GM12878 (cell line): ENCODE results near the gene ACSF3. TPM values are rescaled to one million over a fixed set of nuclear protein-coding genes. Genes with fewer than 3 reads are reported as not detected.

ENCODE experiments used
- ATAC-seq: fragments of 200-7000 bp; cut with Tn5 transposase; 3 replicates; pipeline ENCODE4 v1.9.1; 2020; ENCODE audit warnings: mild to moderate bottlenecking, moderate library complexity
- BruUV-seq: library from RNA; stranded (reverse); fragments of 400-500 nt; replicated peaks from 2 replicates; lab custom pipeline; 2021; lab: Mats Ljungman, UMichigan
- CTCF ChIA-PET: fragments of 300-600 bp; sonication (Branson Sonifier 250); formaldehyde crosslinking; extraction: SDS; loops from one replicate; lab custom pipeline; 2021; ENCODE audit warnings: inconsistent platforms; lab: Yijun Ruan, JAX
- POLR2A ChIA-PET: fragments of 350-600 bp; formaldehyde crosslinking; extraction: SDS; loops from one replicate; lab custom pipeline; 2021; ENCODE audit warnings: inconsistent platforms; lab: Charles Lee
- RAD21 ChIA-PET: fragments of 300-600 bp; sonication (Branson Sonifier 250); formaldehyde crosslinking; loops from one replicate; lab custom pipeline; 2023; ENCODE audit warnings: antibody characterized with exemption; ENCODE audit not compliant: unreplicated experiment; lab: Charles Lee
- SMC1A ChIA-PET: fragments of 300-600 bp; sonication (Branson Sonifier 250); formaldehyde crosslinking; loops from one replicate; lab custom pipeline; 2023; ENCODE audit not compliant: unreplicated experiment, uncharacterized antibody; lab: Charles Lee
- DNase-seq: peaks from one replicate; pipeline ENCODE4 v3.0.0-alpha.2; 2011; ENCODE audit warnings: low read depth, low spot score
- FAIRE-seq: peaks from 3 replicates; lab custom pipeline; 2011; peaks lifted over from hg19 to GRCh38; lab: Jason Lieb, UNC
- H2AFZ ChIP-seq: 2 replicates; pipeline ENCODE4 v1.6.0; 2011; ENCODE audit warnings: low read depth, low read length, control low read depth; ENCODE audit not compliant: control insufficient read depth
- H3K27ac ChIP-seq: 2 replicates; pipeline ENCODE4 v1.5.1; 2011; ENCODE audit warnings: control low read depth; ENCODE audit not compliant: control insufficient read depth, insufficient read depth
- H3K27me3 ChIP-seq, 2 experiments: replicated peaks in 1 of 2; 2 replicates each; pipeline versions ENCODE4 v1.6.0 to v1.6.1; 2011; ENCODE audit warnings: low read length in 1 of 2; ENCODE audit not compliant: control insufficient read depth in 2 of 2, insufficient read depth in 2 of 2
- H3K36me3 ChIP-seq, 2 experiments: 2 replicates each; pipeline ENCODE4 v1.5.1; 2011; ENCODE audit warnings: low read length in 1 of 2; ENCODE audit not compliant: control insufficient read depth in 2 of 2, insufficient read depth in 2 of 2
- H3K4me1 ChIP-seq: 2 replicates; pipeline ENCODE4 v1.6.1; 2011; ENCODE audit warnings: mild to moderate bottlenecking, low read length, moderate library complexity, mixed read lengths; ENCODE audit not compliant: control insufficient read depth, insufficient read depth
- H3K4me2 ChIP-seq: 2 replicates; pipeline ENCODE4 v1.6.0; 2011; ENCODE audit warnings: control low read depth; ENCODE audit not compliant: control insufficient read depth, insufficient read depth
- H3K4me3 ChIP-seq: fragments of 200-600 bp; sonication (generic); 2 replicates; pipeline ENCODE4 v1.5.1; 2016
- H3K79me2 ChIP-seq: 2 replicates; pipeline ENCODE4 v1.6.0; 2011; ENCODE audit warnings: low read length; ENCODE audit not compliant: control insufficient read depth, insufficient read depth
- H3K9ac ChIP-seq: 2 replicates; pipeline ENCODE4 v1.8.0; 2011; ENCODE audit warnings: low read length, control low read depth, mixed read lengths; ENCODE audit not compliant: control insufficient read depth, insufficient read depth
- H3K9me3 ChIP-seq: replicated peaks from 3 replicates; pipeline ENCODE4 v1.5.1; 2011; ENCODE audit warnings: mild to moderate bottlenecking, low read length; ENCODE audit not compliant: control insufficient read depth, insufficient read depth
- H4K20me1 ChIP-seq: 2 replicates; pipeline ENCODE4 v1.6.0; 2011; ENCODE audit not compliant: control insufficient read depth, insufficient read depth
- BCL11A ChIP-seq: IDR thresholded peaks from 2 replicates; pipeline ENCODE4 v1.6.1; 2011; ENCODE audit warnings: low read depth, low read length
- BCLAF1 ChIP-seq: fragments of 450-650 bp; IDR thresholded peaks from 2 replicates; pipeline ENCODE4 v1.6.1; 2017; ENCODE audit warnings: antibody characterized with exemption, mild to moderate bottlenecking, moderate library complexity
- CEBPB ChIP-seq, 2 experiments: fragments of 150-350 bp in 1 of 2; IDR thresholded peaks; 2 replicates each; pipeline ENCODE4 v1.6.1; 2012 to 2014; ENCODE audit warnings: low read depth in 2 of 2, low read length in 2 of 2, borderline replicate concordance in 1 of 2, inconsistent platforms in 1 of 2
- FOXK2 ChIP-seq: fragments of 450-650 bp; IDR thresholded peaks from 2 replicates; pipeline ENCODE4 v1.6.1; 2017; ENCODE audit warnings: mild to moderate bottlenecking, moderate library complexity
- FOXM1 ChIP-seq: IDR thresholded peaks from 2 replicates; pipeline ENCODE4 v1.6.1; 2012; ENCODE audit warnings: low read depth, mild to moderate bottlenecking, inconsistent platforms, low read length, moderate library complexity
- JUNB ChIP-seq: IDR thresholded peaks from 2 replicates; pipeline ENCODE4 v1.6.1; 2016; ENCODE audit warnings: antibody characterized with exemption, mild to moderate bottlenecking
- LARP7 ChIP-seq: fragments of 450-650 bp; IDR thresholded peaks from 2 replicates; pipeline ENCODE4 v1.6.1; 2017; ENCODE audit warnings: mild to moderate bottlenecking
- MXI1 ChIP-seq: fragments of 150-350 bp; IDR thresholded peaks from 2 replicates; pipeline ENCODE4 v1.6.1; 2011; ENCODE audit warnings: low read depth, mild to moderate bottlenecking, inconsistent platforms, low read length, improper control_type of control experiment
- PAX5 ChIP-seq: IDR thresholded peaks from 2 replicates; pipeline ENCODE4 v1.6.1; 2011; ENCODE audit warnings: low read depth, low read length, borderline replicate concordance
- RUNX3 ChIP-seq: IDR thresholded peaks from 2 replicates; pipeline ENCODE4 v1.6.1; 2012; ENCODE audit warnings: low read length, inconsistent platforms
- SPI1 ChIP-seq: IDR thresholded peaks from 2 replicates; pipeline ENCODE4 v1.6.1; 2011; ENCODE audit warnings: low read depth, mild to moderate bottlenecking, low read length, moderate library complexity, borderline replicate concordance; ENCODE audit not compliant: insufficient read depth
- SREBF2 ChIP-seq: IDR thresholded peaks from 2 replicates; pipeline ENCODE4 v1.6.1; 2012; ENCODE audit warnings: mild to moderate bottlenecking, low read length
- ZSCAN29 ChIP-seq: fragments of 450-650 bp; IDR thresholded peaks from 2 replicates; pipeline ENCODE4 v1.6.1; 2017; ENCODE audit warnings: mild to moderate bottlenecking, moderate library complexity
- whole genome bisulfite sequencing: methylation state at CpG from one replicate; pipeline ENCODE4 v1.1.6; 2016; ENCODE audit warnings: low lambda C conversion rate; ENCODE audit not compliant: insufficient replicate concordance, insufficient coverage; ENCODE audit errors: missing lambda C conversion rate; 5-methylcytosine and 5-hydroxymethylcytosine counted together
- in situ Hi-C: fragments of 300-500 bp; cut with MboI; formaldehyde crosslinking; loops from 9 replicates; pipeline ENCODE4 v1.14.3; 2018; ENCODE audit warnings: mixed read lengths
- intact Hi-C: fragments of 100-400 bp; cut with micrococcal nuclease; formaldehyde crosslinking; loops from one replicate; pipeline ENCODE4 v1.14.2; 2022; ENCODE audit not compliant: unreplicated experiment
- polyA plus RNA-seq, 11 experiments: library from polyadenylated mRNA; depleted of rRNA in 4 of 11; unstranded in 6 of 11; stranded (reverse) in 5 of 11; fragments of >200 nt; fragmentation: Nextera tagmentation in 4 of 11; fragmentation: Illumina TruSeq in 1 of 11; extraction: Ambion mirVana in 4 of 11; extraction: Trizol in 1 of 11; gene quantifications; 1 replicate in 1 of 11; 2 replicates in 10 of 11; pipeline versions ENCODE4 v1.2.1 to v1.2.3, GENCODE V29; 2011 to 2016; ENCODE audit warnings: inconsistent platforms in 2 of 11, missing spikeins in 2 of 11, low read depth in 1 of 11
- total RNA-seq, 4 experiments: library from RNA; depleted of rRNA in 3 of 4; stranded (reverse); fragments of >200 nt in 3 of 4; fragmentation: Illumina TruSeq in 1 of 4; extraction: Trizol in 1 of 4; gene quantifications; 2 replicates each; pipeline versions ENCODE4 v1.2.1 to v1.2.3, GENCODE V29; 2013 to 2021
- TF ChIP-seq, protein P1 (sequence below): fragments of 450-650 bp; IDR thresholded peaks from 2 replicates; pipeline ENCODE4 v1.6.1; 2017; ENCODE audit warnings: mild to moderate bottlenecking, moderate library complexity

Gene ACSF3
- total and polyA plus RNA-seq, 10 of the 15 experiments (the other 5 are each of a cell fraction or from before 2014, with no cell fraction given) = 1.0 to 44.4 (median 25.8) TPM

- FAIRE-seq (no peak), DNase-seq (no peak), ATAC-seq (no peak)
- no peak overlapping the region for H3K4me3 ChIP-seq
- no TSS peak for BruUV-seq
- H3K79me2 ChIP-seq = no peaks in the 10 kb centered on the region
- no peaks in the 10 kb centered on the region for H3K4me1 ChIP-seq
- 73% methylated on average over 45 of the region's 45 CpGs for WGBS
- SMC1A ChIA-PET = interaction anchor here (0.6 kb wide), 1 partner anchor 404 kb away, joined by 3 read pairs; no protein-coding TSS in a partner anchor
- POLR2A ChIA-PET = interaction anchor here (0.6 kb wide), 1 partner anchor 277 kb away, joined by 9 read pairs; no protein-coding TSS in a partner anchor
- intact Hi-C loops (no loop called here), in situ Hi-C loops (no loop called here)
- H4K20me1 ChIP-seq = no peaks in the 10 kb centered on the region
- no peak for TF ChIP-seq ZSCAN29
- no peak for TF ChIP-seq BCLAF1
- no peak for TF ChIP-seq FOXM1
- no peak for TF ChIP-seq BCL11A
- TF ChIP-seq LARP7 = no peak
- TF ChIP-seq SPI1 = no peak
- TF ChIP-seq, protein P1, sequence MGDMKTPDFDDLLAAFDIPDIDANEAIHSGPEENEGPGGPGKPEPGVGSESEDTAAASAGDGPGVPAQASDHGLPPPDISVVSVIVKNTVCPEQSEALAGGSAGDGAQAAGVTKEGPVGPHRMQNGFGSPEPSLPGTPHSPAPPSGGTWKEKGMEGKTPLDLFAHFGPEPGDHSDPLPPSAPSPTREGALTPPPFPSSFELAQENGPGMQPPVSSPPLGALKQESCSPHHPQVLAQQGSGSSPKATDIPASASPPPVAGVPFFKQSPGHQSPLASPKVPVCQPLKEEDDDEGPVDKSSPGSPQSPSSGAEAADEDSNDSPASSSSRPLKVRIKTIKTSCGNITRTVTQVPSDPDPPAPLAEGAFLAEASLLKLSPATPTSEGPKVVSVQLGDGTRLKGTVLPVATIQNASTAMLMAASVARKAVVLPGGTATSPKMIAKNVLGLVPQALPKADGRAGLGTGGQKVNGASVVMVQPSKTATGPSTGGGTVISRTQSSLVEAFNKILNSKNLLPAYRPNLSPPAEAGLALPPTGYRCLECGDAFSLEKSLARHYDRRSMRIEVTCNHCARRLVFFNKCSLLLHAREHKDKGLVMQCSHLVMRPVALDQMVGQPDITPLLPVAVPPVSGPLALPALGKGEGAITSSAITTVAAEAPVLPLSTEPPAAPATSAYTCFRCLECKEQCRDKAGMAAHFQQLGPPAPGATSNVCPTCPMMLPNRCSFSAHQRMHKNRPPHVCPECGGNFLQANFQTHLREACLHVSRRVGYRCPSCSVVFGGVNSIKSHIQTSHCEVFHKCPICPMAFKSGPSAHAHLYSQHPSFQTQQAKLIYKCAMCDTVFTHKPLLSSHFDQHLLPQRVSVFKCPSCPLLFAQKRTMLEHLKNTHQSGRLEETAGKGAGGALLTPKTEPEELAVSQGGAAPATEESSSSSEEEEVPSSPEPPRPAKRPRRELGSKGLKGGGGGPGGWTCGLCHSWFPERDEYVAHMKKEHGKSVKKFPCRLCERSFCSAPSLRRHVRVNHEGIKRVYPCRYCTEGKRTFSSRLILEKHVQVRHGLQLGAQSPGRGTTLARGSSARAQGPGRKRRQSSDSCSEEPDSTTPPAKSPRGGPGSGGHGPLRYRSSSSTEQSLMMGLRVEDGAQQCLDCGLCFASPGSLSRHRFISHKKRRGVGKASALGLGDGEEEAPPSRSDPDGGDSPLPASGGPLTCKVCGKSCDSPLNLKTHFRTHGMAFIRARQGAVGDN = no peak
- TF ChIP-seq FOXK2 = no peak
- no peak for TF ChIP-seq MXI1
- no peak for TF ChIP-seq RUNX3
- TF ChIP-seq JUNB = no peak
- no peak for TF ChIP-seq CEBPB (IDR thresholded peaks at IDR 0.05; ENCODE audit: borderline replicate concordance in 1 of 2, low read depth in 2 of 2, low read length in 2 of 2)
- no peak for TF ChIP-seq SREBF2
- TF ChIP-seq PAX5 = no peak
- no peak overlapping the region for H3K9ac ChIP-seq
- H3K36me3 ChIP-seq = no peaks in the 10 kb centered on the region
- no peak overlapping the region for H3K4me2 ChIP-seq
- CTCF ChIA-PET = no interaction called here
- RAD21 ChIA-PET = no interaction called here
- no peaks in the 10 kb centered on the region for H3K27me3 ChIP-seq
- H3K27ac ChIP-seq = no peak overlapping the region
- no peaks in the 10 kb centered on the region for H3K9me3 ChIP-seq
- no peak overlapping the region for H2AFZ ChIP-seq
Measured at GRCh38 chr16:89194340-89195311, 101.0 kb downstream of the ACSF3 start.
